Body of pancreas (tissue), 4 donors: ENCODE data around the gene PCK1. TPM values are rescaled to one million over a fixed set of nuclear protein-coding genes. Genes with fewer than 3 reads are reported as not detected.

Source experiments
- ATAC-seq: fragments of 150-250 bp; one replicate; pipeline ENCODE4 v1.9.1; 2016
- DNase-seq, 4 donors: peaks; one replicate each; pipeline ENCODE4 v3.0.0-alpha.2; 2019
- H3K27ac ChIP-seq, 4 donors: fragments of 200-600 bp; sonication (generic); 1 replicate in 3 of 4; 2 replicates in 1 of 4; pipeline versions ENCODE4 v1.5.1 to v1.6.1; 2016 to 2019; ENCODE audit warnings: mild to moderate bottlenecking in 1 of 4, mixed read lengths in 1 of 4, moderate library complexity in 1 of 4
- H3K27me3 ChIP-seq, 2 donors: fragments of 200-600 bp; sonication (generic); one replicate each; pipeline ENCODE4 v1.6.0; 2016; ENCODE audit warnings: mild to moderate bottlenecking in 1 of 2
- H3K36me3 ChIP-seq, 2 donors: fragments of 200-600 bp; sonication (generic); replicated peaks in 1 of 2; 2 replicates each; pipeline ENCODE4 v1.5.1; 2016; ENCODE audit warnings: low read depth in 2 of 2; ENCODE audit not compliant: insufficient read depth in 1 of 2
- H3K4me1 ChIP-seq: fragments of 200-600 bp; sonication (generic); one replicate; pipeline ENCODE4 v1.6.0; 2016
- H3K4me3 ChIP-seq, 2 donors: fragments of 200-600 bp; sonication (generic); 1 replicate in 1 of 2; 2 replicates in 1 of 2; pipeline ENCODE4 v1.5.1; 2016 to 2019
- H3K9me3 ChIP-seq, 3 donors: fragments of 200-600 bp; sonication (generic); 1 replicate in 2 of 3; 2 replicates in 1 of 3; pipeline ENCODE4 v1.5.1; 2016
- CTCF ChIP-seq, 7 experiments: fragments of 450-650 bp in 4 of 7; fragments of 200-600 bp in 3 of 7; sonication (generic) in 3 of 7; IDR thresholded peaks; one replicate each; pipeline ENCODE4 v1.5.1; 2016 to 2019; ENCODE audit warnings: antibody characterized with exemption in 7 of 7
- POLR2A ChIP-seq, 3 donors: fragments of 450-650 bp; IDR thresholded peaks; one replicate each; pipeline ENCODE4 v1.6.1; 2016; ENCODE audit warnings: antibody characterized with exemption in 3 of 3, mild to moderate bottlenecking in 2 of 3
- WGBS, 2 donors: methylation state at CpG; one replicate each; pipeline ENCODE4 v1.1.5; 2017; 5-methylcytosine and 5-hydroxymethylcytosine counted together
- intact Hi-C: fragments of 100-400 bp; cut with DNase I; formaldehyde crosslinking; loops from one replicate; pipeline ENCODE4 v1.15.1; 2023
- total RNA-seq, 2 donors: library from RNA; depleted of rRNA; stranded (reverse); fragments of >200 nt; gene quantifications; one replicate each; pipeline ENCODE4 v1.1.0, GENCODE V29; 2016

Gene PCK1
- total RNA-seq, 2 donors from 2014 or later, result 14.3 to 33.3 TPM

- WGBS, 2 donors, result 78 to 81% methylated on average over 10 of the region's 10 CpGs
- no peak for TF ChIP-seq CTCF (IDR thresholded peaks at IDR 0.05)
- TF ChIP-seq POLR2A (IDR thresholded peaks at IDR 0.05), result no peak
- ATAC-seq (no peak), DNase-seq (no peak)
- no peak overlapping the region for H3K27ac ChIP-seq
- H3K36me3 ChIP-seq, result no peaks in the 10 kb centered on the region
- intact Hi-C loops, result no loop called here
- peaks cover 0 to 4% of the 10 kb centered on the region in 2 donors for H3K27me3 ChIP-seq
- peaks cover 7% of the 10 kb centered on the region for H3K4me1 ChIP-seq
- H3K9me3 ChIP-seq, result no peaks in the 10 kb centered on the region
- H3K4me3 ChIP-seq, result no peak overlapping the region
Observed at GRCh38 chr20:57586943-57587277, 26.0 kb downstream of the PCK1 start.

GRCh38 chr20:57587278-57587988 is 26.5 kb downstream of the PCK1 start:
- Histone ChIP-seq H3K4me3 (no peak overlapping the region), H3K27me3 (no peaks in the 10 kb centered on the region), H3K9me3 (no peaks in the 10 kb centered on the region), H3K4me1 (peaks cover 4% of the 10 kb centered on the region), H3K27ac (no peak overlapping the region), H3K36me3 (no peaks in the 10 kb centered on the region)
- TF ChIP-seq POLR2A (IDR thresholded peaks at IDR 0.05) (no peak), CTCF (IDR thresholded peaks at IDR 0.05) (no peak)
- ATAC-seq (no peak), DNase-seq (no peak)
- WGBS, 2 donors, result 7 to 47% methylated on average over 2 to 4 of the region's 4 CpGs
- intact Hi-C loops, result no loop called here

GRCh38 chr20:57587989-57588377 is 27.1 kb downstream of the PCK1 start:
- Histone ChIP-seq H3K4me3 (no peak overlapping the region), H3K9me3 (no peaks in the 10 kb centered on the region), H3K4me1 (no peaks in the 10 kb centered on the region), H3K36me3 (no peaks in the 10 kb centered on the region), H3K27ac (no peak overlapping the region), H3K27me3 (no peaks in the 10 kb centered on the region)
- TF ChIP-seq CTCF (IDR thresholded peaks at IDR 0.05), result no peak
- no peak for TF ChIP-seq POLR2A (IDR thresholded peaks at IDR 0.05)
- no peak for ATAC-seq
- intact Hi-C loops, result no loop called here
- no peak for DNase-seq
- 72 to 75% methylated on average over 7 of the region's 7 CpGs for WGBS, 2 donors

GRCh38 chr20:57588596-57588995 is 27.7 kb downstream of the PCK1 start:
- ATAC-seq (no peak), DNase-seq (no peak)
- Histone ChIP-seq H3K27ac (no peak overlapping the region), H3K9me3 (no peaks in the 10 kb centered on the region), H3K4me3 (no peak overlapping the region), H3K36me3 (no peaks in the 10 kb centered on the region), H3K4me1 (no peaks in the 10 kb centered on the region), H3K27me3 (no peaks in the 10 kb centered on the region)
- WGBS, 2 donors, result 49 to 77% methylated on average over 5 of the region's 5 CpGs
- intact Hi-C loops, result no loop called here
- TF ChIP-seq CTCF (IDR thresholded peaks at IDR 0.05), result no peak
- no peak for TF ChIP-seq POLR2A (IDR thresholded peaks at IDR 0.05)

- DNase-seq (no peak), ATAC-seq (no peak)
- 67 to 79% methylated on average over 1 to 6 of the region's 6 CpGs for WGBS, 2 donors
- intact Hi-C loops, result no loop called here
- no peaks in the 10 kb centered on the region for H3K27me3 ChIP-seq
- H3K9me3 ChIP-seq, result no peaks in the 10 kb centered on the region
- no peaks in the 10 kb centered on the region for H3K36me3 ChIP-seq
- no peaks in the 10 kb centered on the region for H3K4me1 ChIP-seq
- TF ChIP-seq POLR2A (IDR thresholded peaks at IDR 0.05) (no peak), CTCF (IDR thresholded peaks at IDR 0.05) (no peak)
- H3K4me3 ChIP-seq, result no peak overlapping the region
- no peak overlapping the region for H3K27ac ChIP-seq
Observed at GRCh38 chr20:57589123-57589727, 28.3 kb downstream of the PCK1 start.
